HG03066 (cell line): Measurements from ENCODE around the gene SPATA31A6.
"Not testable (repeated sequence)": the region's sequence is repeated elsewhere in the genome, so short reads cannot be mapped to it uniquely, and the experiment has no call there.

ENCODE experiments used
- ATAC-seq: cut with Tn5 transposase; IDR thresholded peaks from one replicate; pipeline ENCODE4 v1.9.1; 2021; ENCODE audit warnings: low read depth; ENCODE audit not compliant: unreplicated experiment

The SPATA31A6 gene

DNA sequence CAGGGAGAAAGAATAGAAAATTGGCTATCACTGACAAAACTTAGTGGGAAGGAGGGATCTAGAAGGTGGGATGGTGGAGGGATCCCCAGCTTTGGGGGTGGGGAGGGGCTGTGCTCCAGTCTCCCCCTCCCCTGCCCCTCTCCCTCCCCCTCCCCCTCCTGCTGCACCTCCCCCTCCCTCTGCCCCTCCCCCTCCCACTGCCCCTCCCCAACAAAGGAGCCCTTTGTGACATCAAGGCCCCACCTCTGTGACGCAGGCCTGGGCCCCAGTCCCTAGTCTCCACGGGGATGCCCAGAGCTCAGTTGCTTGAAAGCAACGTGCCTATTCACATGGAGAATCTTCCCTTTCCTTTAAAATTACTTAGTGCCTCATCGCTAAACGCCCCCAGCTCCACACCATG, at the start of gene SPATA31A6:
TSS of gene SPATA31A6 (plus strand) at position 301 of the 400 bp plus-strand sequence. CDS start at position 330, 29 bp downstream.
- not testable (repeated sequence) for ATAC-seq

DNA sequence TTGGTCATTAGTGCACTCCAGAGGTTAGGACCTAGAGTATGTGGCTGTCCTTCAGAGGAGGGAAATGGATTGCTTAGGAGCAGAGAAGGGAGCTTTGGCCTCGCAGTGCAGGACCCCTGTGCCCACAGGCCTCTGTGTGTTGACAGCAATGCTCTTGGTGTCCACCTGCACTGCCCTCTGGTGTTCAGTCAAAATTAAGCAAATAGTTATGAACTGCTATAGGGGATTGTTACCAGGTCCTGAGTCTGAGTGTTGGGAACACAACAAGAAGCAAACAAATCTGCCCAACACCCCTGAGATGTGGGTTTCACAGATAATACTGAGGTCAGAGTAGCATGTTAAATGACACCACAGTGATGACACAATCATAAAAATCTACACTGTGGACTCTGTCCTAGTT, 23.2 kb upstream of the SPATA31A6 start:
- ATAC-seq, result not testable (repeated sequence)

DNA sequence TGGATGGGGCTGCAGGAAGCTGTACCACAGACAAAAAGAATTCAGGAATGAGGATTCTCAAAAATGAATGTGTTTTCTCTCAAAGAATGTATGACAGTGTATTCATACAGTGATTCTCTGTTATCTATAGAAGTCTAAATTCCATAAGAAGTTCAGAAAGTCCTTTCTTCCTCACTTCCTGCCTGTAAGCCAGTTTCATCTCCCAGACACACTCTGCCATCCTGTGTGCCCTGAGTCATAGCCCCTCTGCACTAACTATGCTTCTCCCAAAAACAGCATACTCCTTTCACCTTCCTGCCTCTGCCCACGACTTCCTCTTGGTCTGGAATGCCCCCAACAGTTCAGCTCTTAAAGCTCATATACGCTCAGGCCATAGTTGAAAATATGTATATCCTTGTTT, 36.4 kb downstream of the SPATA31A6 start:
- ATAC-seq, result not testable (repeated sequence)

DNA sequence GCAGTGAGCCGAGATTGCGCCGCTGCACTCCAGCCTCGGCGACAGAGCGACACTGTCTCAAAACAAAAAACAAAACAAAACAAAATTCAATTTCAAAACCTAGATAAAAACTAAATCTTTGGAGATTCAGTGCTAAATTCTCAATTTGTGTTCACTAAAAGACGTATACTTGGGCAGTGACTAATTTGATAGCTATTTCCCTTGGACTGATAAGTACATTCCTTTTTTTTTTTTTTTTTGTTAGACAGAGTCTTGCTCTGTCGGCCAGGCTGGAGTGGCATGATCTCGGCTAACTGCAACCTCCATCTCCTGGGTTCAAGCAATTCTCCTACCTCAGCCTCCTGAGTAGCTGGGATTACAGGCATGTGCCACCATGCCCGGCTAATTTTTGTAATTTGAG, 39.8 kb downstream of the SPATA31A6 start:
- not testable (repeated sequence) for ATAC-seq

DNA sequence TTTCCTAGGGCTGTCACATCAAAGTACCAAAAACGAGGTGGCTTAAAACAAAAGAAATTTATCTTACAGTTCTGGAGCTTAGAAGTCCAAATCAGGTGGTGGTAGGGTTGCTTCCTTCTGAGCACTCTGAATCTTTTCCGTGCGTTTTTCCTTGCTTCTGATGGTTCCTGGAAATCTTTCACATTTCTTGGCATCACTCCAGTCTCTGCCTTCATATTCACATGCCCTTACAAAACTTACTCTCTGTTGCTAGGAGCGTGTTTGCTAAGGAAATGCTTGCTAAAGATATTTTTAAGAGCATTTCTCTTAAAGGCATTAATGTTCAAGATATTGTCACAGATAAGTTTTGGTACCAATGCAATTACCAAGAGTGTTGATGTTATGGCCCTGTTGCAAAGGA, 49.6 kb downstream of the SPATA31A6 start:
- ATAC-seq, result not testable (repeated sequence)

DNA sequence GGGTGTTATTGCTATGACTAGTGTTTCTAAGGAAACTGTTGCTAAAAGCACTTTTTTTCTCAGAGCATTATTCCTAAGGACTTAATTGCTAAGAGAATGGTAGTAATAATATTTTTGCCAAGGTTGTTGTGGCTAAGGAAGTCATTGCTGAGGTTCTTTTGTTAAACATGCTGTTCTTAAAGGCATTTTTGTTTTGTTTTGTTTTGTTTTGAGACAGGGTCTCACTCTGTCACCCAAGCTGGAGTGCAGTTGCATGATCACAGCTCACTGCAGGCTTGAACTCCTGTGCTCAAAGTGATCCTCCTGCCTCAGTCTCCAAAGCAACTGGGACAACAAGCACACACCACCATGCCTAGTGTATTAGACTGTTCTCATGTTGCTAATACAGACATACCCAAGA, 51.2 kb downstream of the SPATA31A6 start:
- ATAC-seq, result not testable (repeated sequence)

DNA sequence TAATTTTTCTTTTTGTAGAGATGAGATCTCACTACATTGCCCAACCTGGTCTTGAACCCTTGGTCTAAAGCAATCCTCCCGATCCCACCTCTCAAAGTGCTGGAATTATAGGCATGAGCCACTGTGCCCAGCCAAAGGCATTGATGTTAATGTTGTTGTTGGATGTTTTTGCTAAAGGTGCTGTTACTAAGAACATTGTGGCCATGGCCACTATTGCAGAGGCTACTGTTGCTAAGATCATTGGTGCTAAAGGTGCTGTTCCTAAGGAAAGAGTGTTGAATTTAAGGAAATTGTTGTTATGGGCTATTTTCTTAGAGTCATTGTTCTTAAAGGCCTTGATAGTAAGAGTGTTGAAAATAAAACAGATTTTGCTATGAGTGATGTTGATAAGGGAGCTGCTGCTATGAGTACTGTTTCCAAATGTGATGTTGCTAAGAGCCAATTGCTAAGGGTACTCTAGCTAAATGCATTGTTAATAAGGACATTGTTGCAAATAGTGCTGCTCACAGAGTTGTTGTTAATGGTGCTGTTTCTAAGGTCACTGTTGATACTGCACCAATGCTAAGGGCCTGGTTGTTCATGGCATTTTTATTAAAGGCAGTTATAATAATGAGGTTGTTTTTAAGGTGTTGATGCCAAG, 52.0 kb downstream of the SPATA31A6 start:
- ATAC-seq, result not testable (repeated sequence)

DNA sequence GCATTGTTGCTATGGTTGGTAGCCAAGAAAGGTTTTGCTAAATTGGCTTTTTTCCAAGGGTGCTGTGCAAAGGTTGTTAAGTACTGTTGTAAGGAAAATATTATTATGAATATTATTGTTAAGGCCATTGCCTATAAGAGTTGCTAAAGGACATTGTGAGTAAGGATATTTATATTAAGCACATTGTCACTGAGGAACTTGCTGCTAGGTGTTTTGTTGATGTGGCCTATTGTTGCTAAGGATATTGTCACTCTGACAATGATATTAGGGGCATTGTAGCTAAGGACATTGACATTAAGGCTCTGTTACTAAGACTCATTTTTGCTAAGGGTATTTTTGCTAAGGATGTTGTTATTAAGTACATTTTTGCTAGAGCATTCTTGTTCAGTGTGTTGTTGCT, 52.6 kb downstream of the SPATA31A6 start:
- not testable (repeated sequence) for ATAC-seq

DNA sequence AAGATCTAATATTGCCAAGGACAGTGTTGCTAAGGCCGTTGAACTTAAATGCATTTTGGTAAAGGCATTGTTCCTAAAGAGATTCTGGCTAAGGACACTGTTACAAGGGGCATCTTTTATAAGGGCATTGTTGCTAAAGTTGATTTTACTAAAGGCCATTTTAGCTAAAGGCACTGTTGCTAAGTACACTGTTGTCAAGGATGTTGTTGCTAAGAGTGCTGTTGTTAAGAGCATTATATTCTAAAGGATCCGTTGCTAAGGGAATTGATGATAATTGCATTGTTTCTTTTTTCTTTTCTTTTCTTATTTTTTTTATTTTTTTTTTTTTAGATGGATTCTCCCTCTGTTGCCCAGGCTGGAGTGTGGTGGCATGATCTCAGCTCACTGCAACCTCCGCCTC, 53.9 kb downstream of the SPATA31A6 start:
- ATAC-seq, result not testable (repeated sequence)

DNA sequence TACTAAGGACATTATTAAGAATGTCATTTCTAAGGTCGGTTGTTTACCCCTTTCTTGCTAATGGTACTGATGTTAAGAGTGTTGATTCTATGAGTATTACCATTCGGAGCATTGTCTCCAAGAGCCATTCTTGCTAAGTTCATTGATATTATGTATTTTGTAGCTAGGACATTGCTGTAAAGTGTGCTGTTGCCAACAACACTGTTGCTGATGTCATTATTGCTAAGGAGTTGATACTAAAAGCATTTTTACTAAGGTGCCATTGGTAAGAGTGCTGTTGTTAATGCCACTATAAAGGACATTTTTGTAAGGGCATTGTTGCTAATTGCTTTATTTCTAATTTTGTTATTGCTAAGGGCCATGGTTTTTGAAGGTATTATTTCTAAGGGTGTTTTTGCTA, 55.4 kb downstream of the SPATA31A6 start:
- ATAC-seq, result not testable (repeated sequence)
